NT2/D1 (cell line): Measurements from ENCODE around the gene ANKRD55.
"Not testable (repeated sequence)": the region's sequence is repeated elsewhere in the genome, so short reads cannot be mapped to it uniquely, and the experiment has no call there.

Source experiments
- DNase-seq: peaks from one replicate; pipeline ENCODE4 v3.0.0-alpha.2; 2011; ENCODE audit warnings: low read depth, low spot score
- H3K27me3 ChIP-seq: 2 replicates; pipeline ENCODE4 v1.6.0; 2011; ENCODE audit warnings: mild to moderate bottlenecking; ENCODE audit not compliant: insufficient read length, insufficient read depth
- H3K36me3 ChIP-seq: 2 replicates; pipeline ENCODE4 v1.6.1; 2011; ENCODE audit warnings: mild to moderate bottlenecking, low read length, mixed read lengths; ENCODE audit not compliant: insufficient read depth, insufficient read length
- H3K4me1 ChIP-seq: 2 replicates; pipeline ENCODE4 v1.5.1; 2011; ENCODE audit not compliant: insufficient read depth, insufficient read length
- H3K4me3 ChIP-seq: 2 replicates; pipeline ENCODE4 v1.5.1; 2011; ENCODE audit warnings: low read depth; ENCODE audit not compliant: insufficient read length
- H3K9ac ChIP-seq: 2 replicates; pipeline ENCODE4 v1.6.0; 2011; ENCODE audit warnings: low read depth; ENCODE audit not compliant: insufficient read length
- H3K9me3 ChIP-seq: 2 replicates; pipeline ENCODE4 v1.5.1; 2011; ENCODE audit warnings: mild to moderate bottlenecking, low read length; ENCODE audit not compliant: insufficient read depth
- SUZ12 ChIP-seq: IDR thresholded peaks from 2 replicates; pipeline ENCODE4 v1.6.1; 2011; ENCODE audit not compliant: insufficient read length, insufficient read depth; ENCODE audit errors: extremely low read depth
- YY1 ChIP-seq: IDR thresholded peaks from 2 replicates; pipeline ENCODE4 v1.6.1; 2011; ENCODE audit not compliant: insufficient read length, insufficient read depth
- ZNF274 ChIP-seq: IDR thresholded peaks from 2 replicates; pipeline ENCODE4 v1.6.1; 2011; ENCODE audit warnings: mild to moderate bottlenecking, low read depth, low read length

The ANKRD55 gene

DNA sequence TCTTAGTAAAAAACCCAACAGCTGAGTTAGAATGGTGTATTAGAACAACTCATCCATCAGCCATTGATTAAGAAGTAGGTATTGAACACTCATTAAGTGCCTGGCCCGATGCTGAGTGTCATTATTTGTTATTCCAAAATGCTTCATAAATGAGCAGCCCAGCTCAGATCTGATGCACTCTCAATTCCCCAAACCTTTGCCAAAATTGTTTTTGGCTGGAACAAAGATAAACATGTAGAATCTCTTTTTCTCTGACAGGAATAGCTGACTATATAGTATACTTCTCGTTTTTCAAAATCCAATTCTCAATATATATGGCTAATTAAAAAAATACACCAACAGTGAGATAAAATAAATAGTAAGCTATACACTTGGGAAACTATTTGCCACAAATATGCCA, 20.0 kb upstream of the ANKRD55 start:
- Histone ChIP-seq H3K9ac (no peak overlapping the region), H3K27me3 (no peaks in the 10 kb centered on the region), H3K36me3 (no peaks in the 10 kb centered on the region), H3K4me1 (no peaks in the 10 kb centered on the region), H3K9me3 (peaks cover 7% of the 10 kb centered on the region; the same call in 1 of the 2 replicates), H3K4me3 (no peak overlapping the region)
- TF ChIP-seq YY1, result no peak
- no peak for TF ChIP-seq ZNF274
- TF ChIP-seq SUZ12, result no peak
- no peak for DNase-seq

DNA sequence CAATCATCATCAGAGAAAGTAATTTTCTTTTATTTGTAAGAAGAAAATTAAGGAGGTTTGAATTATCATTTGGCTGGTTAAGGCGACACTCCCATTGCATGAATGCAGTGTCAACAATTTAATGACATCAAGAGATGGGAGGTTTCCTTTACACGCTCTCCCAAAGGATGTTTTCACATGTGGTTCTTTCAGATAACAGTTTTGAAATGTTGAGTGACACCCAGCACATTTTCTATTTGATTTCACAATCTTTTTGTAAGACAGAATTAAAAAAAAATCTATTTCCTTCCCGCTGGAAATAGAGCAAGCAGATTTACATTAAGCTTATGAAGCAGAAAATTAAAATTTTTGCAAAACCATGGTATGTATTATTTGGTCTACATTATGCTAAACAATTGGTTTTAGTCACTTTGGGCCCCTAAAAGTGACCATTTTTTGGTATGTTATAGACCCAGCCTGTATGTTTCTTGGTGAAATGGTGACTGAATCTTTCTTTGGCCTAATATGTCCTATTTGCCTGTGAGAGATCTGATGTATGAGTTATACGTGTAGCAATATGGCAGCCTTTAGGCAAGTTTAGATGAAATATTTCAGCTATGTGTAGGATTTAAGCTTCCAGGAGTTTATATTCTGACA, 18.9 kb upstream of the ANKRD55 start:
- no peak for DNase-seq

GRCh38 chr5:56251440-56251839, 18.3 kb upstream of the ANKRD55 start:
- no peaks in the 10 kb centered on the region for H3K4me1 ChIP-seq
- H3K9me3 ChIP-seq, result peaks cover 7% of the 10 kb centered on the region; the same call in 1 of the 2 replicates
- TF ChIP-seq YY1 (no peak), SUZ12 (no peak), ZNF274 (no peak)
- DNase-seq, result no peak
- H3K27me3 ChIP-seq, result no peaks in the 10 kb centered on the region
- H3K9ac ChIP-seq, result no peak overlapping the region
- H3K4me3 ChIP-seq, result no peak overlapping the region
- no peaks in the 10 kb centered on the region for H3K36me3 ChIP-seq

More for the DNA sequence above, 18.9 kb upstream of the ANKRD55 start:
- Histone ChIP-seq H3K9me3 (peaks cover 7% of the 10 kb centered on the region; the same call in 1 of the 2 replicates), H3K36me3 (no peaks in the 10 kb centered on the region), H3K9ac (no peak overlapping the region), H3K27me3 (no peaks in the 10 kb centered on the region), H3K4me3 (no peak overlapping the region), H3K4me1 (no peaks in the 10 kb centered on the region)
- TF ChIP-seq ZNF274 (no peak), YY1 (no peak), SUZ12 (no peak)

DNA sequence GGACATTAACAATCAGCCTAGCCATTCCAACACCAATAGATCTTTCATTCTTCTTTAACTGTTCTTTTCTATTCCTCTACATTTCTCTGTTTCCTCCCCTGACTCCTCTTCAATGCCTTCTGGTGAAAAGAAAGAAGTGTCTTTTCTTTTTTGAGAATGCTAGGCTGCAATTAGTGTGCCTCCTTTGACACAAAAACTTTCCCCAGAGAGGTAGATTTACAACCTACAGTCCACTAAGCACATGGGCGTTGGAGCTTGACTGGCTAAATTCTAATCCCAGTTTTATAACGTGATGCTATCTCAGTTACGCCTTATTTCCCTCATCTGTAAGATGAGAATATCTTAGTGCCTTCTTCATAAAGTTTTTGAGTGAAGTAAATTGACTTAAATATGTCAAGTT, 16.9 kb upstream of the ANKRD55 start:
- Histone ChIP-seq H3K4me1 (no peaks in the 10 kb centered on the region), H3K9ac (no peak overlapping the region), H3K36me3 (no peaks in the 10 kb centered on the region), H3K9me3 (peaks cover 7% of the 10 kb centered on the region; the same call in 1 of the 2 replicates), H3K4me3 (no peak overlapping the region), H3K27me3 (no peaks in the 10 kb centered on the region)
- no peak for TF ChIP-seq ZNF274
- no peak for TF ChIP-seq SUZ12
- TF ChIP-seq YY1, result no peak
- no peak for DNase-seq

DNA sequence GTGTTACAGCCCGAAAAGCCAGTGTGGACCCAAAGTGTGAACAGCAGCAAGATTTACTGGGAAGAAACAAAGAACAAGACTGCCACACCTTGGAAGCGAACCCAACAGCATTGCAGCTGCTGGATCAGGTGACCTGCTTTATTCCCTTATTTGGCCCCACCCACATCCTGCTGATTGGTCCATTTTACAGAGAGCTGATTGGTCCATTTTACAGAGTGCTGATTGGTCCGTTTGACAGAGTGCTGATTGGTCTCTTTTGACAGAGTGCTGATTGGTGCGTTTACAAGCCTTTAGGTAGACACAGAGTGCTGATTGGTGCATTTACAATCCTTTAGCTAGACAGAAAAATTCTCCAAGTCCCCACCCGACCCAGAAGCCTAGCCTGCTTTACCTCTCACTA, 16.0 kb upstream of the ANKRD55 start:
- DNase-seq, H3K27me3 ChIP-seq, H3K4me3 ChIP-seq, H3K9ac ChIP-seq, H3K9me3 ChIP-seq, H3K4me1 ChIP-seq, H3K36me3 ChIP-seq: not testable (repeated sequence)

DNA sequence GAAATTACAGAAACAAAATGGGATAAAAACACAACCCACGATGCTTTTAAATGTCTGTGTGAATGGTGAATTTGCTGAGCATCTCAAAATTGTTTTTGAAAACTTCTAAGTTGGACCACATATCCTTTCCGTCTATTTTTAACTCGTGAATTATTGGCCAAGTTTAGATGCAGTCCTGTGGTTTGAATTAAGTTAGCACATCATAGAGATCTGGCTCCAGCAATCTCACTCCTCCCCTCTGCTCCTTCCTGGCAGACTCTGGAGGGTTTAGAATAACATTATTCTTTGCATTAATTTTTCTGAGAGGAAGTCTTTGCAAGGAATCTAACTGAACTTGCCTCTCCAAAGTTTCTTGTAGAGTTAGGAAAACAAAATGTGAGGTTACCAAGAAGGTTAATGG, 14.5 kb upstream of the ANKRD55 start:
- Histone ChIP-seq H3K27me3 (no peaks in the 10 kb centered on the region), H3K9me3 (peaks cover 11% of the 10 kb centered on the region; the same call in 1 of the 2 replicates), H3K4me3 (no peak overlapping the region), H3K36me3 (no peaks in the 10 kb centered on the region), H3K4me1 (no peaks in the 10 kb centered on the region), H3K9ac (no peak overlapping the region)
- TF ChIP-seq SUZ12, result no peak
- no peak for TF ChIP-seq ZNF274
- TF ChIP-seq YY1, result no peak
- no peak for DNase-seq

- no peaks in the 10 kb centered on the region for H3K27me3 ChIP-seq
- H3K36me3 ChIP-seq, result no peaks in the 10 kb centered on the region
- no peak for DNase-seq
- H3K9me3 ChIP-seq, result peaks cover 15% of the 10 kb centered on the region; the same call in 1 of the 2 replicates
- no peak overlapping the region for H3K9ac ChIP-seq
- H3K4me3 ChIP-seq, result no peak overlapping the region
- H3K4me1 ChIP-seq, result no peaks in the 10 kb centered on the region
- TF ChIP-seq ZNF274 (no peak), SUZ12 (no peak), YY1 (no peak)
Measured at GRCh38 chr5:56246769-56247168, 13.6 kb upstream of the ANKRD55 start.

- Histone ChIP-seq H3K9me3 (peaks cover 15% of the 10 kb centered on the region; the same call in 1 of the 2 replicates), H3K36me3 (no peaks in the 10 kb centered on the region), H3K4me3 (no peak overlapping the region), H3K27me3 (no peaks in the 10 kb centered on the region), H3K9ac (no peak overlapping the region), H3K4me1 (no peaks in the 10 kb centered on the region)
- no peak for DNase-seq
- TF ChIP-seq ZNF274, result no peak
- TF ChIP-seq SUZ12, result no peak
- TF ChIP-seq YY1, result no peak
Measured at GRCh38 chr5:56245481-56245880, 12.4 kb upstream of the ANKRD55 start.
